ENCODE results near the gene GATA3.

Gene GATA3

DNA sequence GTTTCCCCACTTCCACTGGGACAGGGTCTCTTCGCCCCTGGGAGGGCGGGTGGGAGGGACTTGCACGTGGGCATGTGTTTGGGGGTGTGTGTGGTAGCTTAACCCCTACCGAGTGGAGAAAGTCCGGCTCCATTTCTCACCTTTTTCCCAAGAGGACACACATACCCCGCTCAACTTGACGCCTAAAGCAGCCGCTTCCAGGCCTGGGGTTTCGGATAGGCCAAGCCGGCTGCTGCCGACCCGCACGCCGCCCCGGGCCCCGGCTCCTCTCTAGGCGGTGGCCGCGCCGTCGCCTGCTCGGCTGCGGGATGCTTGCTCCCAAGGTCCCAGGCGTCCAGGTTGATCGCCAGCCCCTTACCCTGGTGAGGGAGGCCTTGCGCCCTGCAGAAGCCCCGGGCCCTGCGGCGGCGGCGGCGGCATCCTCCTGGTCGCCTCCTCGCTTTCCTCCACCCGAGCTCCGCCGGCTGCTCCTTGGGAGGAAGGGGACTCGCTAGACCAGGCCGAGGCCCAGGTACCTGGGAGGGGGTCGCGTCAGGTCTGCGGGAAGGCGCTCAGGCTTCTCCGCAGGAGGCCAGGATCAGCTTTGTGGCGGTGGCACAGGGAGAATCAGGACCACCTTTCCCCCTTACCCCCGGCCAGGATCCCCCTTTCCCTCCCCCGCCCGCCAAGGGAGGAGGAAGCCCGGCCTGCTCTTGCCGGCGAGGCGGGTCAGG, 3.2 kb upstream of the GATA3 start:
- DNase-seq = no peak

DNA sequence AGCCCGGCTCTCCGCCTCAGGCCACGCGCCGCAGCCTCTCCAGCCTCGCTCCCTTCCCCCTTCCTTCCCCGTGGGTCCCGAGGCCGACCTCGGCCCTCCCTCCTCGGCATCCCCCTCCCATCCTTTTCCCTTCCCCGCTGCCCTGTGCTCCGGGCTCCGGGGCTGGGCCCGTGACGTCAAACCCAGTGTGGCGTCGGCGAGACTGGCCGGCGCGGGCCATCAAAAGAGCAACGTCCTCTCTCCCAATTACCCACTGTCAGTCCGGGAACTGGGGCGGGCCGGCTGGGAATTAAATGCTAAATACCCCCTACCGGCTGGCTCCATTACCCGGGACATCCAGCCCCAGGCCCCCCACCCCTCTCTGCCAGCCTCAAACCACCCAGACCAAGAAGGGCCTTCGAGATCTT, 2.6 kb upstream of the GATA3 start:
- no peak for DNase-seq

GRCh38 chr10:8052341-8052955, 2.0 kb upstream of the GATA3 start:
- no peak for DNase-seq

- DNase-seq = no peak
Observed at GRCh38 chr10:8052956-8053445, 1.5 kb upstream of the GATA3 start.

DNA sequence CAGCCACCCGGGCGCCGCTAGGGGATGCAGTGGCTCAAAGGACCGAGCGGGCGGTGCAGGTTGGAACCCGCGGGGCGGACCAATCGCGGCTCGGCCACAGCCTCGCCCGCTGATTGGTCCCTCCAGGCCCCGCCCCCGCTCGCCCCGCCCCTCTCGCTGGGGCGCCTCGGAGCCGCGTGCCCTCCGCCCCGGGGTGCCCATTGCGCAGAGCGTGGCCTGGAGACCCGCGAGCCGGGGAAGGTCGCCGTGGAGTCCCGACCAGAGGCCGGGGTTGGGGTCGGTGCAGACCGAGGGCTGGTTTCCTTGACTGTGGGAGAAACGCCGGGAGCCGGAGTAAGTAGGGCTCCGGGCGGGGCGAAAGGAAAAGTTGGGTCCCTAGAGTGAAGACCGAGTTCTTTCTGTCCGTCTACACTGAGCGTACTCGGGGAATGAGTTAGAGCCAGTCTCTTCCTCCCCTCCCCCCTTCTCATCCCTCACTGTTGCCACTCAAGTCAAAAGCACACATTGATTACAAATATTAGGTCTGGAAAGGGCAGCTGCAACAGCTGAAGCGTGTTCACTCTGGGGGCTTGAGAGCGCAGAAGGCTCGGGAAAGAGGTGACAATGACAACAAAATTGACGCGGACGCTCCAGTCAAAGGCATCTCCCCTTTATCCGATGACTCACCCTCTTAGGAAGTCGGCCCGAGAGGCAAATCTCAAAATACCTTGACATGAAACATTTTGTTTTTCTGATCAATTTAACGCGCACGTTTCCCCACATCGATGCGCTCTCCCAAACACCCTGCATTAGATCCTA, 843 bp upstream of the GATA3 start:
- DNase-seq = peak; percentile 86

DNA sequence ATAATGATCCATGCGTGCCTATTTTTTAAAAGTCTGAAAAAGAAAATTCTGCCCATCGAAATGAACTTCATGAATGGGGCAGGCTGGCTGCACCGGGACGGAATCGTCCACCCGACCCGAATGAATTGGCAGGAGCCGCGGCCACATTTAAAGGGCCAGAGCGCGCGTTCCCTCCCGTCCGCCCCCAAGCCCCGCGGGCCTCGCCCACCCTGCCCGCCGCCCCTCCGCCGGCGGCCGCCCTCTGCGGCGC, 319 bp upstream of the GATA3 start:
- no peak for DNase-seq

DNA sequence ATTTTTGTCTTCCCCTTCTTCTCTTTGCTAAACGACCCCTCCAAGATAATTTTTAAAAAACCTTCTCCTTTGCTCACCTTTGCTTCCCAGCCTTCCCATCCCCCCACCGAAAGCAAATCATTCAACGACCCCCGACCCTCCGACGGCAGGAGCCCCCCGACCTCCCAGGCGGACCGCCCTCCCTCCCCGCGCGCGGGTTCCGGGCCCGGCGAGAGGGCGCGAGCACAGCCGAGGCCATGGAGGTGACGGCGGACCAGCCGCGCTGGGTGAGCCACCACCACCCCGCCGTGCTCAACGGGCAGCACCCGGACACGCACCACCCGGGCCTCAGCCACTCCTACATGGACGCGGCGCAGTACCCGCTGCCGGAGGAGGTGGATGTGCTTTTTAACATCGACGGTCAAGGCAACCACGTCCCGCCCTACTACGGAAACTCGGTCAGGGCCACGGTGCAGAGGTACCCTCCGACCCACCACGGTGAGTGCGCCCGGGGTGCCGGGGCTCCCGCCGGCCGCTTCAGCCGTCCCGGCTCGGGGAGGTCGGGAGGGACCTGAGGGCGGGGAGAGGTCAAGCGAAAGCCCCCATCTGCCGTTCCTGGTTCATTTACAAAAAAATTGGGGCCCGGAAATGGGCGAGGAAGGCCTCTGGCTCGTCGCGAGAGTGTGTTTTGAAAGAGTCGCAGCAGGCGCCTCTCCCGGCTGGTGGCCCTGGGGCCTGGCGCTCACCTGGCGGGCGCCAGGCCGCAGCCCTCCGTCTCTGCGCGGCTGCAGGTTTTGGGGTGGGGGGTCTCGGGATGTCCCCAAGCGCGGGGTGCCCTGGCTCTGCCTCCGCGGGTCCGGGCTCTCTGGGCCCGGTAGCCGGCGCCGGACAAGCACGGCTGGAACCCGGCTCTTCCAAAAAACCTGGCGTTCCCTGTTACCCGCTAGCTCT, 1.2 kb downstream of the GATA3 start:
- no peak for DNase-seq

GRCh38 chr10:8056378-8056777, 1.9 kb downstream of the GATA3 start:
- no peak for DNase-seq

GRCh38 chr10:8056871-8057331, 2.4 kb downstream of the GATA3 start:
- no peak for DNase-seq

DNA sequence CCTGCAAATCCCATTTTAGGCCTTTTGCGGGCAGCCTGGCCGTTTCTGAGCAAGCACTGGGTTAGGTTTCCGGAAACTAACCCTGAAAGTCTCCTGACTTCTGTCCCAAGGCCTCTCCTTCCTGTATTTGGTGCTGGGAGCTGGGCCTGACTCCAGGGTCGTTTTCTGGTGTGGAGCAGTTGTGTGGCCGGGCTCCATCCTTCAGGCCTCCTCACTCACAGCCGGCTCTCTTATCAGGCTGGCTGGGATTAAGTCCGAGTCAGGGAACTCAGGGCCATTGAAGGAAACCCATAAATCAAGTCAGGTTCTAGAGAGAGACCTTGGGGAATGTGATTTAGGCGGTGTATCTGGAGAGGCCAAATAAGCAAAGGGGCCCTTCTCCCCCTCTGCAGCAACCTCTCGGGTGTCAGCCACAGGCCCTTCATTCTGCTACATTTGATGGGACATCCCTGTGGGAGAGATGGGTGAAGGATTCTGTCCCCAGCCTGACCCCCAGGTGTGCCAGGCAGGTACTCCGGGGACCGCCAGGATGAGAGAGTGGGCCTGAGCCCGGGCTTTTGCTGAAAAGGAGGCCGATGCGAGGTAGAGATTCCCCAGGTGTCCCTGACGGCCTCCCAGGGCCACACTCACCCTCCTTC, 3.3 kb downstream of the GATA3 start:
- no peak for DNase-seq

- no peak for DNase-seq
Observed at GRCh38 chr10:8058274-8059111, 4.0 kb downstream of the GATA3 start.

GRCh38 chr10:8059191-8059936, 4.9 kb downstream of the GATA3 start:
- DNase-seq = no peak

GRCh38 chr10:8060010-8060703, 5.7 kb downstream of the GATA3 start:
- no peak for DNase-seq

GRCh38 chr10:8060704-8061121, 6.2 kb downstream of the GATA3 start:
- no peak for DNase-seq

DNA sequence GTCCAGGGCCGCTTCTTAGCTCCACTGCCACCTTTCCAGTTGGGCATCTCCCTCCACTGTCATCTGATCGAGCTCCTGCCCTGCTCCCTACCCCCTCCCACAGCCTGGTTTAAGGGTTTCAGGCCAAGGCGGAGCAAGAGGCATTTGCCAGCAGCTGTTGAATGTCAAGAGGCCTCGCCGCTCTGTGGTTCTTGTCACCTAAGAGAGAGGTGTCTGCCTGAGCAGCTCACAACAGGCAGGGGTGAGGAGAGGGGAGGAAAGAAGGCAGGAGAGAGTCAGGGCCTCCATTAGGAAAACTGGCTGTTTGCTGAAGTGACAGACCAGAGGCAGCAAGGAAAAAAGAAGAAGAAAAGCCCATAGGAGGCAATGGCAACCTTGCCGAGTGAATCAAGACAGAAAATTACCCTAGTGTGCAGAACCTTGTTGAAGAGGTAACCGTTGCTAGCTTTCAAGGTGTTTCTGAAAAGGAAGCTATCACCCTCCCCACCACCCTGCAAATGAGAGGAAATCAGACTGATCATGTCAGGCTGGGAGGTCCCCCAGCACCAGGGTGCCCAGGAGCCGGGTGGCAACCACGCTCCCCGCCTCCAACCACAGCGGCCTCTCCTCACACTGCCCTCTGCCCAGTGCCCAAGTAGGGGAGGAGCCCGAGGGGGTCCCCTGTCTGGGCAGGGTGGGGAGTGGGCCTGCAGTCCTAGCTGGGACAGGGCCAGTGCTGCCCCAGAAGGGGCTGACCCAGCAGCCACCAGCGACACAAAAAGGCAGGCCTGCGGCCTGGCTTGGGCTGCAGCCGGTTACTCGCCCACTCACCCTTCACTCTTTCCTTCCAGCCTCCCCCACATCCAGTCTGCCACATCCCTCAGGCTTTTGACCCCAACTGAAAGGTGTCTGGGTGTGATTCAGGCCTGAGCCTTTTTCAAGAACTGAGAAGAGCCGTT, 7.1 kb downstream of the GATA3 start:
- DNase-seq = no peak

- no peak for DNase-seq
Observed at GRCh38 chr10:8063128-8063908, 8.8 kb downstream of the GATA3 start.

DNA sequence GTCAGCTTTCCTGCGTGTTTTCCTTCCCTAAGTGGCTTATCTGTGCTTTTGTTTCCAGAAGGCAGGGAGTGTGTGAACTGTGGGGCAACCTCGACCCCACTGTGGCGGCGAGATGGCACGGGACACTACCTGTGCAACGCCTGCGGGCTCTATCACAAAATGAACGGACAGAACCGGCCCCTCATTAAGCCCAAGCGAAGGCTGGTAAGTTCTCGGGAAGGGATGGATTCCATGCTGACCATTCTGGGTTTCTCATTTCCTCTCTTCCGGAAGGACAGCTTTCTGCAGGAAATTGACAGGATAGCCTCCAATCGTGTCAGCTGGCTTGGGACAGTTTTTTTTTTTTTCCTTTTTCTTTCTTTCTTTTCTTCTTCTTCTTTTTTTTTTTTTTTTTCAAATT, 9.4 kb downstream of the GATA3 start:
- no peak for DNase-seq

GRCh38 chr10:8064436-8064835, 9.9 kb downstream of the GATA3 start:
- no peak for DNase-seq
